ENCODE results near the gene LRP1-AS. TPM values are rescaled to one million over a fixed set of nuclear protein-coding genes. Genes with fewer than 3 reads are reported as not detected.

The LRP1-AS gene
- total RNA-seq, 4 donors from 2014 or later: not detected

GRCh38 chr12:57107456-57108155, 39.8 kb downstream of the LRP1-AS start:
- TF ChIP-seq CTCF (IDR thresholded peaks at IDR 0.05; ENCODE audit: low read depth): no peak

- TF ChIP-seq CTCF (IDR thresholded peaks at IDR 0.05; ENCODE audit: low read depth): no peak
Measured at GRCh38 chr12:57106021-57106708, 41.3 kb downstream of the LRP1-AS start.

- no peak for TF ChIP-seq CTCF (IDR thresholded peaks at IDR 0.05; ENCODE audit: low read depth)
Measured at GRCh38 chr12:57105011-57105753, 42.2 kb downstream of the LRP1-AS start.

- TF ChIP-seq CTCF (IDR thresholded peaks at IDR 0.05; ENCODE audit: low read depth): no peak
Measured at GRCh38 chr12:57104292-57104910, 43.0 kb downstream of the LRP1-AS start.

GRCh38 chr12:57103856-57104255, 43.6 kb downstream of the LRP1-AS start:
- TF ChIP-seq CTCF (IDR thresholded peaks at IDR 0.05; ENCODE audit: low read depth): no peak

GRCh38 chr12:57101892-57102695, 45.3 kb downstream of the LRP1-AS start:
- TF ChIP-seq CTCF (IDR thresholded peaks at IDR 0.05; ENCODE audit: low read depth): no peak

All from subcutaneous adipose tissue (tissue), 4 donors.